ENCODE results near the gene ARID4A.
A peak's percentile ranks its signal among the peaks of the same experiment; 100 is the strongest.

ARID4A gene

DNA sequence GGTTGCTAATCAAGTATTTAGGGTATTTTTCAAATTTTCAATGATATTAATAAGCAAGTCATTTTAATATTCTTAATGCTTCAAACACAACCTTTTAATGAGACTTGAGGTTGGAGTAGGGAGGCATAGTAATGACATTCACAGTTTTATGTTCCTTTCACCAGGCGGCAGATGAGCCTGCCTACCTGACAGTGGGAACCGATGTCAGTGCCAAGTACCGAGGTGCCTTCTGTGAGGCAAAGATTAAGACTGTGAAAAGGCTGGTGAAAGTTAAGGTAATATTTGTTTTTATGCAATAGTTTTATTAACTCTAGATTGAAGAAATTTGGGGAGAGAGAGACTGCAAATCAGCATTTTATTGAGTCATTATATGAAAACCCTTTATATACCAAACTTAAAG is 3.1 kb downstream of the ARID4A start:
- H3K4me3 ChIP-seq (ENCODE audit: low read length), result no peak overlapping the region
- no peak for DNase-seq (ENCODE audit: low read depth)
- TF ChIP-seq, protein P1, sequence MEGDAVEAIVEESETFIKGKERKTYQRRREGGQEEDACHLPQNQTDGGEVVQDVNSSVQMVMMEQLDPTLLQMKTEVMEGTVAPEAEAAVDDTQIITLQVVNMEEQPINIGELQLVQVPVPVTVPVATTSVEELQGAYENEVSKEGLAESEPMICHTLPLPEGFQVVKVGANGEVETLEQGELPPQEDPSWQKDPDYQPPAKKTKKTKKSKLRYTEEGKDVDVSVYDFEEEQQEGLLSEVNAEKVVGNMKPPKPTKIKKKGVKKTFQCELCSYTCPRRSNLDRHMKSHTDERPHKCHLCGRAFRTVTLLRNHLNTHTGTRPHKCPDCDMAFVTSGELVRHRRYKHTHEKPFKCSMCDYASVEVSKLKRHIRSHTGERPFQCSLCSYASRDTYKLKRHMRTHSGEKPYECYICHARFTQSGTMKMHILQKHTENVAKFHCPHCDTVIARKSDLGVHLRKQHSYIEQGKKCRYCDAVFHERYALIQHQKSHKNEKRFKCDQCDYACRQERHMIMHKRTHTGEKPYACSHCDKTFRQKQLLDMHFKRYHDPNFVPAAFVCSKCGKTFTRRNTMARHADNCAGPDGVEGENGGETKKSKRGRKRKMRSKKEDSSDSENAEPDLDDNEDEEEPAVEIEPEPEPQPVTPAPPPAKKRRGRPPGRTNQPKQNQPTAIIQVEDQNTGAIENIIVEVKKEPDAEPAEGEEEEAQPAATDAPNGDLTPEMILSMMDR (IDR thresholded peaks at IDR 0.05; ENCODE audit: insufficient read depth, low read depth, low read length, missing control alignments), result no peak

GRCh38 chr14:58305730-58306129 is 7.4 kb downstream of the ARID4A start:
- DNase-seq (ENCODE audit: low read depth), result no peak
- no peak overlapping the region for H3K4me3 ChIP-seq (ENCODE audit: low read length)
- TF ChIP-seq, protein P1 (IDR thresholded peaks at IDR 0.05; ENCODE audit: insufficient read depth, low read depth, low read length, missing control alignments), result no peak

GRCh38 chr14:58307597-58308316 is 9.4 kb downstream of the ARID4A start:
- no peak for DNase-seq (ENCODE audit: low read depth)
- no peak overlapping the region for H3K4me3 ChIP-seq (ENCODE audit: low read length)
- TF ChIP-seq, protein P1 (IDR thresholded peaks at IDR 0.05; ENCODE audit: insufficient read depth, low read depth, low read length, missing control alignments), result no peak

GRCh38 chr14:58309086-58309485 is 10.7 kb downstream of the ARID4A start:
- no peak for DNase-seq (ENCODE audit: low read depth)
- TF ChIP-seq, protein P1 (IDR thresholded peaks at IDR 0.05; ENCODE audit: insufficient read depth, low read depth, low read length, missing control alignments), result no peak
- H3K4me3 ChIP-seq (ENCODE audit: low read length), result no peak overlapping the region

GRCh38 chr14:58313699-58314098 is 15.3 kb downstream of the ARID4A start:
- TF ChIP-seq, protein P1 (IDR thresholded peaks at IDR 0.05; ENCODE audit: insufficient read depth, low read depth, low read length, missing control alignments), result no peak
- DNase-seq (ENCODE audit: low read depth), result no peak
- no peak overlapping the region for H3K4me3 ChIP-seq (ENCODE audit: low read length)

DNA sequence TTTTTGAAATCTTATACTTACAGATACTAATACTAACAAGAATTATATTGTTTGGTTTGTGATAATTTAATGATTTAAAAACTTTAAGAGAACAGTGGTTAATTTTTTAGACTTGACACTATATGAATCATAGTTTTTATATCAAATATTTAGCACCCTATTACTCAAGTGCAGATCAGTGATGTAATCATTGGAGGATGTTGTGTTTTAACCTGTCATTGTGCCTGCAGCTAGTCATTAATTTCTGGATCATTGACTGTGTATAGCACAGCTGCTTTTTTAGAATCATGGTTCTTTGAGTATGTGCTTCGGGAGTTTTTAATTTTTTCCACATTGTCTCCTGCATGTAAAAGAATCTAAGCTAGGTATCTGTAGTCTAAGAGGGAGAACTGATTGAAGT is 17.3 kb downstream of the ARID4A start:
- no peak overlapping the region for H3K4me3 ChIP-seq (ENCODE audit: low read length)
- TF ChIP-seq, protein P1 (IDR thresholded peaks at IDR 0.05; ENCODE audit: insufficient read depth, low read depth, low read length, missing control alignments), result no peak
- DNase-seq (ENCODE audit: low read depth), result peak; percentile 87

DNA sequence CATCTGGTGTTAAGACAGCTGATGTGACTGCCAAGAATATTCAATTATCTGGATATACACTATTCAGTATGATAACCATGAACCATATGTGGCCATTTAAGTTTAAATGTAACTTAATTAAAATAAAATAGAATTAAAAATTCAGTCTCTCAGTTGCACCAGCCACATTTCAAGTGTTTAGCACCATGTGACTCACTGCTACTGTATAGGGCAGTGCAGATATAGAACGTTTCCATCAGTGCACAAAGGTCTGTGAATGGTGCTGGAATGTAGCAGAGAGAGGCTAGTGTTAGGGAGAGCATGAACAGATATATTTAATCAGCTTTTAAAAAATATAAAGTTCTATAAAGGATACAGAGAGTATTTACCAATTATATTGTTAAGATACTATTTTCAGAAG is 28.7 kb downstream of the ARID4A start:
- DNase-seq (ENCODE audit: low read depth), result no peak
- TF ChIP-seq, protein P1 (IDR thresholded peaks at IDR 0.05; ENCODE audit: insufficient read depth, low read depth, low read length, missing control alignments), result no peak
- H3K4me3 ChIP-seq (ENCODE audit: low read length), result no peak overlapping the region

All from epithelial cell of esophagus (primary cell).